Measurements from ENCODE around the gene PEX6. TPM values are rescaled to one million over a fixed set of nuclear protein-coding genes. Genes with fewer than 3 reads are reported as not detected.

Gene PEX6
- total RNA-seq, 4 donors from 2014 or later: 17.2 to 50.0 (median 33.2) TPM

DNA sequence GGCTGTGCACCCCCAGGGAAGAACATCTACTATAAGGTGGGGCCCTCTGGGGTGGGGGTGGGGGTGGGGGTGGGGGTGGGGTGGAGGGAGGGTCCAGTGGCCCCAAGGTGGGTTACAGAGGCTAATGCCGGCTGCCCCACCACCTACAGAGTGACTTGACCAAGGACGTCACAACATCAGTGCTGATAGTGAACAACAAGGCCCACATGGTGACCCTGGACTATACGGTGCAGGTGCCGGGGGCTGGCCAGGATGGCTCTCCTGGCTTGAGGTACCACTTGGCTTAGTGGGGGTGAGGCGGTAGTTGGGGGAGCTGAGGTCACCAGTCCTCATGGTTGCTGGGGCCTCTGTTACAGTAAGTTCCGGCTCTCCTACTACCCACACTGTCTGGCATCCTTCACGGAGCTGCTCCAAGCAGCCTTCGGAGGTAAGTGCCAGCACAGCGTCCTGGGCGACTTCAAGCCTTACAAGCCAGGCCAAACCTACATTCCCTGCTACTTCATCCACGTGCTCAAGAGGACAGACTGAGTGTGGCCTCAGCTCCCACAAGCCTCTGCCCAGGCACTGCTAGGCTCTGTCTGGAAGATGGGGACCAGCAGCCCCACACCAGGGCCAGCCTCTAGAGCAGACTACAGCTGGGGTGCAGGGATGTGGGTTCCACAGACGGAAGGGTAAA lies 15.7 kb downstream of the PEX6 start:
- Histone ChIP-seq H3K4me3 (no peak overlapping the region), H3K4me1 (peaks cover 8 to 17% (median 13%) of the 10 kb centered on the region in 4 donors), H3K9me3 (no peaks in the 10 kb centered on the region), H3K36me3 (peaks cover 0 to 15% (median 7%) of the 10 kb centered on the region in 4 donors), H3K27me3 (no peaks in the 10 kb centered on the region), H3K27ac (no peak overlapping the region)
- in situ Hi-C loops (cut with MboI; ENCODE audit: low pct_ligation_motif_present in 1 of 4, low pct_unique_long_range_greater_than_20kb in 1 of 4, low sequenced_read_pairs in 3 of 4) (no loop called here), intact Hi-C loops (cut with DNase I; ENCODE audit: low total_unique reads) (no loop called here)
- TF ChIP-seq, protein P1, sequence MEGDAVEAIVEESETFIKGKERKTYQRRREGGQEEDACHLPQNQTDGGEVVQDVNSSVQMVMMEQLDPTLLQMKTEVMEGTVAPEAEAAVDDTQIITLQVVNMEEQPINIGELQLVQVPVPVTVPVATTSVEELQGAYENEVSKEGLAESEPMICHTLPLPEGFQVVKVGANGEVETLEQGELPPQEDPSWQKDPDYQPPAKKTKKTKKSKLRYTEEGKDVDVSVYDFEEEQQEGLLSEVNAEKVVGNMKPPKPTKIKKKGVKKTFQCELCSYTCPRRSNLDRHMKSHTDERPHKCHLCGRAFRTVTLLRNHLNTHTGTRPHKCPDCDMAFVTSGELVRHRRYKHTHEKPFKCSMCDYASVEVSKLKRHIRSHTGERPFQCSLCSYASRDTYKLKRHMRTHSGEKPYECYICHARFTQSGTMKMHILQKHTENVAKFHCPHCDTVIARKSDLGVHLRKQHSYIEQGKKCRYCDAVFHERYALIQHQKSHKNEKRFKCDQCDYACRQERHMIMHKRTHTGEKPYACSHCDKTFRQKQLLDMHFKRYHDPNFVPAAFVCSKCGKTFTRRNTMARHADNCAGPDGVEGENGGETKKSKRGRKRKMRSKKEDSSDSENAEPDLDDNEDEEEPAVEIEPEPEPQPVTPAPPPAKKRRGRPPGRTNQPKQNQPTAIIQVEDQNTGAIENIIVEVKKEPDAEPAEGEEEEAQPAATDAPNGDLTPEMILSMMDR (IDR thresholded peaks at IDR 0.05): no peak
- TF ChIP-seq POLR2A (IDR thresholded peaks at IDR 0.05) (no peak), EP300 (IDR thresholded peaks at IDR 0.05; ENCODE audit: low read depth) (no peak), POLR2AphosphoS5 (IDR thresholded peaks at IDR 0.05) (no peak)
- WGBS, 2 donors (ENCODE audit: low coverage in 1 of 2): 81% methylated on average over 12 of the region's 12 CpGs; no CpG with 5 or more reads in 1 of the 2 donors
- no peak for DNase-seq

DNA sequence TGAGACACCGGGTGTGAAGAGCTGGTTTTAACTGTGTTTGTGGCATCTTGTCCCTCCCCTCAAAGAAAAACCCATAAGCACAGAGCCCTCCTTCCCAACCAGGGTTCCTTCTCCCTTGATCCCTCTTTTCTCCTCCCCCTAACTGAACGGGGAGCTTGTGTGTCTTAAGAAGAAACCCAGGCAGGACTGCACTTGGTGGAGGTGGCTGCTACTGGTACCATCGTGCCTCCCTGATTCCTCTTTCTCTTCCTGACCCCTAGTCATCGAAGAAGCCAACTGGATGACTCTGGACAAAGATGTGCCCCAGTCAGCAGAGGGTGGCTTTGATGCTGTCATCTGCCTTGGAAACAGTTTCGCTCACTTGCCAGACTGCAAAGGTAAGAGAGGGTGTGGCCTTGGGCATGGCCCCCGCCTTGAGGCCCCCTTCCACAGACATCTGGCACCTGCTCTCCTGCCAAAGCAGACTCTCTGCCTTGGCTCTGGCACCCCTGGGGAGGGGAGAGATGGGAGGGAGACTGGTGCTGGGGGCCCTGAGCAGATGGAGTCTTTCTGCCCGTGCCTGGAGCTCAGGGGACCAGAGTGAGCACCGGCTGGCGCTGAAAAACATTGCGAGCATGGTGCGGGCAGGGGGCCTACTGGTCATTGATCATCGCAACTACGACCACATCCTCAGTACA lies 16.3 kb downstream of the PEX6 start:
- Histone ChIP-seq H3K9me3 (no peaks in the 10 kb centered on the region), H3K4me1 (peaks cover 8 to 17% (median 13%) of the 10 kb centered on the region in 4 donors), H3K4me3 (no peak overlapping the region), H3K27me3 (no peaks in the 10 kb centered on the region), H3K27ac (no peak overlapping the region), H3K36me3 (peaks cover 0 to 15% (median 7%) of the 10 kb centered on the region in 4 donors)
- intact Hi-C loops (cut with DNase I; ENCODE audit: low total_unique reads) (no loop called here), in situ Hi-C loops (cut with MboI; ENCODE audit: low pct_ligation_motif_present in 1 of 4, low pct_unique_long_range_greater_than_20kb in 1 of 4, low sequenced_read_pairs in 3 of 4) (no loop called here)
- 94 to 100% methylated on average over 3 to 13 of the region's 13 CpGs for WGBS, 2 donors (ENCODE audit: low coverage in 1 of 2)
- TF ChIP-seq POLR2AphosphoS5 (IDR thresholded peaks at IDR 0.05) (no peak), EP300 (IDR thresholded peaks at IDR 0.05; ENCODE audit: low read depth) (no peak), POLR2A (IDR thresholded peaks at IDR 0.05) (no peak)
- TF ChIP-seq, protein P1 (IDR thresholded peaks at IDR 0.05): no peak
- DNase-seq: no peak

DNA sequence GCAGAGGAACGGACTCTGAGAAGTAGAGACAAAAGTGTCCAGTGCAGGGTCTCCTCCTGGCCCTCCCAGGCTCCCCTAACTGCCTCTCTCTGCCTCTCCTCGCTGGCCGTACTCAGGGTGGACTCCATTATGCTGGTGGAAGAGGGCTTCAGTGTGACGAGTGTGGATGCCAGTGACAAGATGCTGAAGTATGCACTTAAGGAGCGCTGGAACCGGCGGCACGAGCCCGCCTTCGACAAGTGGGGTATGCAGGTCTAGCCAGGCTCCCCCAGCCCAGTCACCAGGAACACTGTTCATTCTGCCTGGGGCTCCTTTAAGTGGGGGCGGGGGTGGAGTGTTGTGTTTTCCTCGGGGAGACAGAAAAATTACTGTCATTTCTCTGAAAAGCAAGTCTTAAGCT lies 16.9 kb downstream of the PEX6 start:
- Histone ChIP-seq H3K27me3 (no peaks in the 10 kb centered on the region), H3K9me3 (no peaks in the 10 kb centered on the region), H3K36me3 (peaks cover 0 to 15% (median 7%) of the 10 kb centered on the region in 4 donors), H3K27ac (no peak overlapping the region), H3K4me3 (no peak overlapping the region), H3K4me1 (peaks cover 8 to 17% (median 13%) of the 10 kb centered on the region in 4 donors)
- intact Hi-C loops (cut with DNase I; ENCODE audit: low total_unique reads) (no loop called here), in situ Hi-C loops (cut with MboI; ENCODE audit: low pct_ligation_motif_present in 1 of 4, low pct_unique_long_range_greater_than_20kb in 1 of 4, low sequenced_read_pairs in 3 of 4) (no loop called here)
- WGBS, 2 donors (ENCODE audit: low coverage in 1 of 2): 90 to 100% methylated on average over 1 to 12 of the region's 12 CpGs
- DNase-seq: no peak
- TF ChIP-seq POLR2A (IDR thresholded peaks at IDR 0.05) (no peak), EP300 (IDR thresholded peaks at IDR 0.05; ENCODE audit: low read depth) (no peak), POLR2AphosphoS5 (IDR thresholded peaks at IDR 0.05) (no peak)
- TF ChIP-seq, protein P1 (IDR thresholded peaks at IDR 0.05): no peak

DNA sequence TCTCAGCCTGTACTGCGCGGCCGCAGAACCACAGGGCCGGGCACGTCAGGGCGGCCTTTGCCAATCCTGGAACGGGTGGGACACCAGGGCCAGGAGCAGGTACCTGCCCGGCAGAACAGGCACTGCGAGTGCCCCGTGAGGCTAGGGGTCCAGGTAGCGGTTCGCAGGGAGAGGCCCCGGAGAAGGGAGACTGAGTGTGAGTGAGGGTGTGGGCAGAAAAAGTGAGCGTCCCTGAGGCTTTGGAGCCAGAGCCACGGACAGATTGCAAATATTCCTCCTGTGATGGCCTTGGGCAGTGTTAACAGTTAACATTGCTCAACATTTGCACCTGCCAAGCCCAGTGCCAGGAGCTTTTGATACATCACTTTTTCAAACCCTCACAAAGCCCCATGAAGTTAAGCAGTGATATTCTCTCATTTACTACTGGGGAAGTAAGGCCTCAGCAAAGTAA lies 17.9 kb downstream of the PEX6 start:
- 33 to 48% methylated on average over 7 to 11 of the region's 15 CpGs for WGBS, 2 donors (ENCODE audit: low coverage in 1 of 2)
- DNase-seq: no peak
- no peaks in the 10 kb centered on the region for H3K27me3 ChIP-seq
- TF ChIP-seq POLR2A (IDR thresholded peaks at IDR 0.05): no peak
- no peak for TF ChIP-seq EP300 (IDR thresholded peaks at IDR 0.05; ENCODE audit: low read depth)
- TF ChIP-seq, protein P1 (IDR thresholded peaks at IDR 0.05): no peak
- TF ChIP-seq POLR2AphosphoS5 (IDR thresholded peaks at IDR 0.05): no peak
- in situ Hi-C loops (cut with MboI; ENCODE audit: low pct_ligation_motif_present in 1 of 4, low pct_unique_long_range_greater_than_20kb in 1 of 4, low sequenced_read_pairs in 3 of 4) (no loop called here), intact Hi-C loops (cut with DNase I; ENCODE audit: low total_unique reads) (no loop called here)
- H3K27ac ChIP-seq: no peak overlapping the region
- peaks cover 8 to 17% (median 13%) of the 10 kb centered on the region in 4 donors for H3K4me1 ChIP-seq
- H3K4me3 ChIP-seq: peak overlapping the region; percentile 26 to 46 (median 36)
- peaks cover 0 to 14% (median 5%) of the 10 kb centered on the region in 4 donors for H3K36me3 ChIP-seq
- no peaks in the 10 kb centered on the region for H3K9me3 ChIP-seq
